Peyer's patch (tissue), 4 donors: ENCODE data around the gene CCNDBP1.

Source experiments
- POLR2A ChIP-seq, 2 donors: fragments of 450-650 bp; IDR thresholded peaks; one replicate each; pipeline ENCODE4 v1.5.1; 2017; ENCODE audit warnings: antibody characterized with exemption in 2 of 2, mild to moderate bottlenecking in 2 of 2, moderate library complexity in 2 of 2
- TF ChIP-seq, protein P1 (sequence below), 6 experiments: fragments of 450-650 bp in 4 of 6; fragments of 200-600 bp in 2 of 6; sonication (generic) in 1 of 6; IDR thresholded peaks; one replicate each; pipeline ENCODE4 v1.5.1; 2017 to 2019; ENCODE audit warnings: antibody characterized with exemption in 6 of 6, mild to moderate bottlenecking in 3 of 6, moderate library complexity in 1 of 6

DNA sequence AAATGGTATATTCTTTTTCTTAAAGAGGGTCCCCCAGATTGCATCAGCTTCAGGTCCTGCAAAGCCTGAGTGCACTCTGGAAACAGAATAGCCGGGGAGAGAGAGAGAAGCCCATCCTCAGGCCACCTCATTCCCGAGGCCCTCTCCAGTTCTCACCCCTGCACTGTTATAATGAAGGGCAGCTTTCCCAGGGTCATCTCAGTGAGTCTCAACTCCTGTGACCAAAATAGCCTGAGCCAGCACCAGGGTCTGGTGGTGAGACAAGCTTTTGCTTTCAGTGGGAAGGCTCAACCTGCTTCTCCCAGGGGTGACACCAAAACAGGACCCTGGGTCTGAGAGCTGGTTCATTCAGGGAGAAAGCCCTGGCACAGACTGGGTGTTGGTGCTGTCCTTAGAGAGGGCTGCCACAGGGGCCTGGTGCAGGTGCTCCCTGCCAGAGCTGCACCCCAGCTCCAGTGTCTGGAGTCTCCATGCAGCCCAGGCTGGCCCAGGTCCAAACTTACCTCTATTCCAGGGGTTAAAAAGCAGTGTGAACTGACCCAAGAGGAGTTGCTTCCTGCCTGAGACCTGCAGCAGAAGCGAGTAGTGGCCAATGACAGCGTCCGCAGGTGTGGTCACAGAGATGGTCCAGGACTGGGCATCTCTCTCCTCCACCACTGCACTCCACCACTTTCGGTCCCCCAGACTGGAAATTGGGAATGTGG, 29.5 kb downstream of the CCNDBP1 start:
- TF ChIP-seq, protein P1, sequence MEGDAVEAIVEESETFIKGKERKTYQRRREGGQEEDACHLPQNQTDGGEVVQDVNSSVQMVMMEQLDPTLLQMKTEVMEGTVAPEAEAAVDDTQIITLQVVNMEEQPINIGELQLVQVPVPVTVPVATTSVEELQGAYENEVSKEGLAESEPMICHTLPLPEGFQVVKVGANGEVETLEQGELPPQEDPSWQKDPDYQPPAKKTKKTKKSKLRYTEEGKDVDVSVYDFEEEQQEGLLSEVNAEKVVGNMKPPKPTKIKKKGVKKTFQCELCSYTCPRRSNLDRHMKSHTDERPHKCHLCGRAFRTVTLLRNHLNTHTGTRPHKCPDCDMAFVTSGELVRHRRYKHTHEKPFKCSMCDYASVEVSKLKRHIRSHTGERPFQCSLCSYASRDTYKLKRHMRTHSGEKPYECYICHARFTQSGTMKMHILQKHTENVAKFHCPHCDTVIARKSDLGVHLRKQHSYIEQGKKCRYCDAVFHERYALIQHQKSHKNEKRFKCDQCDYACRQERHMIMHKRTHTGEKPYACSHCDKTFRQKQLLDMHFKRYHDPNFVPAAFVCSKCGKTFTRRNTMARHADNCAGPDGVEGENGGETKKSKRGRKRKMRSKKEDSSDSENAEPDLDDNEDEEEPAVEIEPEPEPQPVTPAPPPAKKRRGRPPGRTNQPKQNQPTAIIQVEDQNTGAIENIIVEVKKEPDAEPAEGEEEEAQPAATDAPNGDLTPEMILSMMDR (IDR thresholded peaks at IDR 0.05) = no peak
- no peak for TF ChIP-seq POLR2A (IDR thresholded peaks at IDR 0.05)
